Activated T-helper 1 cell treated with Interleukin-2 at 50 U/mL for 16 hours (primary cell): Measurements from ENCODE around the gene FBXO31.
"Not testable (repeated sequence)": the region's sequence is repeated elsewhere in the genome, so short reads cannot be mapped to it uniquely, and the experiment has no call there.

Experiments
- DNase-seq: peaks from one replicate; pipeline ENCODE4 v3.0.0-alpha.2; 2020; ENCODE audit warnings: low read depth

FBXO31 gene

GRCh38 chr16:87362828-87363559 is 20.6 kb downstream of the FBXO31 start:
- DNase-seq = not testable (repeated sequence)

- no peak for DNase-seq
These were observed 21.5 kb downstream of the FBXO31 start for GRCh38 chr16:87361916-87362619.

- no peak for DNase-seq
These were observed 22.5 kb downstream of the FBXO31 start for GRCh38 chr16:87360862-87361610.

GRCh38 chr16:87359121-87359520 is 24.5 kb downstream of the FBXO31 start:
- no peak for DNase-seq

- DNase-seq = no peak
These were observed 24.9 kb downstream of the FBXO31 start for GRCh38 chr16:87358696-87359095.

GRCh38 chr16:87358250-87358649 is 25.3 kb downstream of the FBXO31 start:
- no peak for DNase-seq

- DNase-seq = no peak
These were observed 27.1 kb downstream of the FBXO31 start for GRCh38 chr16:87356491-87356853.

GRCh38 chr16:87353613-87354012 is 30.0 kb downstream of the FBXO31 start:
- DNase-seq = no peak

- DNase-seq = no peak
These were observed 30.8 kb downstream of the FBXO31 start for GRCh38 chr16:87352818-87353217.

- DNase-seq = no peak
These were observed 32.3 kb downstream of the FBXO31 start for GRCh38 chr16:87351320-87351698.

- no peak for DNase-seq
These were observed 32.8 kb downstream of the FBXO31 start for GRCh38 chr16:87350681-87351319.

- no peak for DNase-seq
These were observed 33.5 kb downstream of the FBXO31 start for GRCh38 chr16:87350031-87350430.

- DNase-seq = no peak
These were observed 34.9 kb downstream of the FBXO31 start for GRCh38 chr16:87348616-87349157.

- DNase-seq = no peak
These were observed 35.5 kb downstream of the FBXO31 start for GRCh38 chr16:87347932-87348615.

GRCh38 chr16:87346517-87347060 is 37.0 kb downstream of the FBXO31 start:
- no peak for DNase-seq

- no peak for DNase-seq
These were observed 37.7 kb downstream of the FBXO31 start for GRCh38 chr16:87345726-87346424.

- peak; percentile 44 for DNase-seq
These were observed 38.5 kb downstream of the FBXO31 start for GRCh38 chr16:87344931-87345631.

- no peak for DNase-seq
These were observed 39.2 kb downstream of the FBXO31 start for GRCh38 chr16:87344165-87344930.

- DNase-seq = no peak
These were observed 39.9 kb downstream of the FBXO31 start for GRCh38 chr16:87343753-87344050.
